KMS-11 (cell line): ENCODE results near the gene MYH15.

Experiments used
- H2AFZ ChIP-seq: fragments of 200-600 bp; sonication (generic); 2 replicates; pipeline ENCODE4 v1.6.1; 2016; ENCODE audit warnings: antibody characterized with exemption, mixed run types, low read depth
- H3K27ac ChIP-seq: fragments of 200-600 bp; sonication (generic); 2 replicates; pipeline ENCODE4 v1.6.1; 2016; ENCODE audit warnings: mild to moderate bottlenecking, mixed run types
- H3K27me3 ChIP-seq: fragments of 200-600 bp; sonication (generic); 2 replicates; pipeline ENCODE4 v1.6.1; 2017; ENCODE audit warnings: mild to moderate bottlenecking, low read depth, mixed run types, moderate library complexity; ENCODE audit not compliant: insufficient read depth
- H3K36me3 ChIP-seq: fragments of 200-600 bp; sonication (generic); 2 replicates; pipeline ENCODE4 v1.6.1; 2017; ENCODE audit warnings: mild to moderate bottlenecking, mixed run types; ENCODE audit not compliant: insufficient read depth
- H3K4me1 ChIP-seq: fragments of 200-600 bp; sonication (generic); 2 replicates; pipeline ENCODE4 v1.6.1; 2016; ENCODE audit warnings: mild to moderate bottlenecking, low read depth, mixed run types; ENCODE audit not compliant: poor library complexity, severe bottlenecking
- H3K4me2 ChIP-seq: fragments of 200-600 bp; sonication (generic); 2 replicates; pipeline ENCODE4 v1.7.0; 2016; ENCODE audit warnings: mild to moderate bottlenecking, mixed run types
- H3K4me3 ChIP-seq: fragments of 200-600 bp; sonication (generic); IDR thresholded peaks from 2 replicates; pipeline ENCODE4 v1.6.1; 2017; ENCODE audit warnings: low read depth, low read length, mixed read lengths; ENCODE audit not compliant: insufficient read depth
- H3K79me2 ChIP-seq: fragments of 200-600 bp; sonication (generic); 2 replicates; pipeline ENCODE4 v1.6.1; 2016; ENCODE audit warnings: low read depth, mixed run types; ENCODE audit not compliant: insufficient read depth
- H3K9ac ChIP-seq: fragments of 200-600 bp; sonication (generic); 2 replicates; pipeline ENCODE4 v1.6.1; 2016; ENCODE audit warnings: mild to moderate bottlenecking, mixed run types
- H4K20me1 ChIP-seq: fragments of 200-600 bp; sonication (generic); 2 replicates; pipeline ENCODE4 v1.6.1; 2016; ENCODE audit warnings: mild to moderate bottlenecking, mixed run types; ENCODE audit not compliant: insufficient read depth
- CTCF ChIP-seq: fragments of 200-600 bp; sonication (generic); conservative IDR thresholded peaks from 2 replicates; pipeline ENCODE4 v1.6.1; 2017; ENCODE audit warnings: low read depth, mild to moderate bottlenecking, antibody characterized with exemption, low read length, moderate library complexity, mixed read lengths

MYH15 gene

GRCh38 chr3:108495717-108496116 is 14.7 kb downstream of the MYH15 start:
- H3K4me2 ChIP-seq, result no peak overlapping the region
- no peaks in the 10 kb centered on the region for H4K20me1 ChIP-seq
- no peak overlapping the region for H3K27ac ChIP-seq
- no peaks in the 10 kb centered on the region for H3K36me3 ChIP-seq
- no peaks in the 10 kb centered on the region for H3K79me2 ChIP-seq
- H2AFZ ChIP-seq, result no peak overlapping the region
- no peaks in the 10 kb centered on the region for H3K27me3 ChIP-seq
- no peak overlapping the region for H3K9ac ChIP-seq
- H3K4me1 ChIP-seq, result no peaks in the 10 kb centered on the region
- H3K4me3 ChIP-seq, result no peak overlapping the region
- no peak for TF ChIP-seq CTCF

- no peak overlapping the region for H2AFZ ChIP-seq
- H3K4me2 ChIP-seq, result no peak overlapping the region
- no peaks in the 10 kb centered on the region for H3K4me1 ChIP-seq
- no peak for TF ChIP-seq CTCF
- H4K20me1 ChIP-seq, result no peaks in the 10 kb centered on the region
- no peak overlapping the region for H3K27ac ChIP-seq
- H3K27me3 ChIP-seq, result no peaks in the 10 kb centered on the region
- no peaks in the 10 kb centered on the region for H3K79me2 ChIP-seq
- H3K36me3 ChIP-seq, result no peaks in the 10 kb centered on the region
- no peak overlapping the region for H3K9ac ChIP-seq
- no peak overlapping the region for H3K4me3 ChIP-seq
These were observed 15.4 kb downstream of the MYH15 start for GRCh38 chr3:108494906-108495531.

- no peaks in the 10 kb centered on the region for H4K20me1 ChIP-seq
- H3K27me3 ChIP-seq, result no peaks in the 10 kb centered on the region
- no peaks in the 10 kb centered on the region for H3K79me2 ChIP-seq
- H2AFZ ChIP-seq, result no peak overlapping the region
- H3K27ac ChIP-seq, result no peak overlapping the region
- TF ChIP-seq CTCF, result peak; percentile 29; the same call in 1 of the 2 replicates
- no peak overlapping the region for H3K4me2 ChIP-seq
- H3K9ac ChIP-seq, result no peak overlapping the region
- no peak overlapping the region for H3K4me3 ChIP-seq
- no peaks in the 10 kb centered on the region for H3K36me3 ChIP-seq
- no peaks in the 10 kb centered on the region for H3K4me1 ChIP-seq
These were observed 16.5 kb downstream of the MYH15 start for GRCh38 chr3:108493862-108494261.

GRCh38 chr3:108491456-108491855 is 18.9 kb downstream of the MYH15 start:
- Histone ChIP-seq H3K36me3 (no peaks in the 10 kb centered on the region), H3K27ac (no peak overlapping the region), H4K20me1 (no peaks in the 10 kb centered on the region), H3K4me2 (no peak overlapping the region), H3K27me3 (no peaks in the 10 kb centered on the region), H3K4me1 (peaks cover 9% of the 10 kb centered on the region), H3K4me3 (no peak overlapping the region), H3K9ac (no peak overlapping the region), H3K79me2 (no peaks in the 10 kb centered on the region), H2AFZ (no peak overlapping the region)
- no peak for TF ChIP-seq CTCF
